Hindlimb muscle (tissue), 1 donor: ENCODE data around the gene CSKMT. TPM values are rescaled to one million over a fixed set of nuclear protein-coding genes. Genes with fewer than 3 reads are reported as not detected.

ENCODE experiments used
- polyA plus RNA-seq: library from polyadenylated mRNA; unstranded; fragments of 120-200 nt; gene quantifications from one replicate; pipeline ENCODE4 v1.2.1, GENCODE V29; 2013; ENCODE audit not compliant: insufficient read length

Gene CSKMT
- polyA plus RNA-seq, 1 donor, result 3.3 TPM

Other genes starting within 250 kb of the CSKMT start
- not detected for gene SCGB1A1, start 246.3 kb upstream of the CSKMT start, polyA plus RNA-seq
- 359 TPM for gene AHNAK, start 118.5 kb upstream of the CSKMT start, polyA plus RNA-seq
- gene EEF1G, start 91.4 kb upstream of the CSKMT start, polyA plus RNA-seq, result 3,451 TPM
- gene TUT1, start 73.8 kb upstream of the CSKMT start, polyA plus RNA-seq, result 16.9 TPM
- gene MTA2, start 63.4 kb upstream of the CSKMT start, polyA plus RNA-seq, result 42.0 TPM
- 20.7 TPM for gene EML3, start 52.5 kb upstream of the CSKMT start, polyA plus RNA-seq
- 0.90 TPM for gene ROM1, start 52.1 kb upstream of the CSKMT start, polyA plus RNA-seq
- 21.4 TPM for gene B3GAT3, start 43.3 kb upstream of the CSKMT start, polyA plus RNA-seq
- gene GANAB, start 18.7 kb upstream of the CSKMT start, polyA plus RNA-seq, result 161 TPM
- 13.3 TPM for gene INTS5, start 12.0 kb upstream of the CSKMT start, polyA plus RNA-seq
- gene C11orf98, start 102 bp upstream of the CSKMT start, polyA plus RNA-seq, result 31.3 TPM
- 5.8 TPM for gene UQCC3, start 6.4 kb downstream of the CSKMT start, polyA plus RNA-seq
- gene LBHD1, start 7.0 kb downstream of the CSKMT start, polyA plus RNA-seq, result 7.1 TPM
- gene UBXN1, start 13.8 kb downstream of the CSKMT start, polyA plus RNA-seq, result 143 TPM
- gene LRRN4CL, start 24.2 kb downstream of the CSKMT start, polyA plus RNA-seq, result 14.2 TPM
- gene BSCL2, start 42.1 kb downstream of the CSKMT start, polyA plus RNA-seq, result 20.8 TPM
- 0.61 TPM for gene GNG3, start 42.4 kb downstream of the CSKMT start, polyA plus RNA-seq
- gene HNRNPUL2, start 62.1 kb downstream of the CSKMT start, polyA plus RNA-seq, result 43.6 TPM
- 28.3 TPM for gene TTC9C, start 63.2 kb downstream of the CSKMT start, polyA plus RNA-seq
- gene ZBTB3, start 88.8 kb downstream of the CSKMT start, polyA plus RNA-seq, result 4.0 TPM
- 83.5 TPM for gene POLR2G, start 96.3 kb downstream of the CSKMT start, polyA plus RNA-seq
- gene TAF6L, start 106.1 kb downstream of the CSKMT start, polyA plus RNA-seq, result 20.3 TPM
- 29.2 TPM for gene TMEM179B, start 122.1 kb downstream of the CSKMT start, polyA plus RNA-seq
- gene TMEM223, start 126.7 kb downstream of the CSKMT start, polyA plus RNA-seq, result 16.7 TPM
- gene NXF1, start 140.1 kb downstream of the CSKMT start, polyA plus RNA-seq, result 75.4 TPM
- 31.7 TPM for gene STX5, start 166.7 kb downstream of the CSKMT start, polyA plus RNA-seq
- not detected for gene TEX54, start 167.5 kb downstream of the CSKMT start, polyA plus RNA-seq
- gene WDR74, start 174.3 kb downstream of the CSKMT start, polyA plus RNA-seq, result 37.2 TPM
- 43.3 TPM for gene SLC3A2, start 215.6 kb downstream of the CSKMT start, polyA plus RNA-seq